ENCODE results near the gene KCNC4.
A peak's percentile ranks its signal among the peaks of the same experiment; 100 is the strongest.

KCNC4 gene

GRCh38 chr1:110209715-110210603 is at the start of gene KCNC4:
Gene KCNC4, plus strand, starts transcription at chr1:110210314. Its CDS starts 1,186 bp downstream, at chr1:110211500.
- peak; percentile 77 for DNase-seq

GRCh38 chr1:110160538-110161100 is 49.5 kb upstream of the KCNC4 start:
- no peak for DNase-seq

- no peak for DNase-seq
These were observed 48.9 kb upstream of the KCNC4 start for GRCh38 chr1:110161165-110161564.

DNA sequence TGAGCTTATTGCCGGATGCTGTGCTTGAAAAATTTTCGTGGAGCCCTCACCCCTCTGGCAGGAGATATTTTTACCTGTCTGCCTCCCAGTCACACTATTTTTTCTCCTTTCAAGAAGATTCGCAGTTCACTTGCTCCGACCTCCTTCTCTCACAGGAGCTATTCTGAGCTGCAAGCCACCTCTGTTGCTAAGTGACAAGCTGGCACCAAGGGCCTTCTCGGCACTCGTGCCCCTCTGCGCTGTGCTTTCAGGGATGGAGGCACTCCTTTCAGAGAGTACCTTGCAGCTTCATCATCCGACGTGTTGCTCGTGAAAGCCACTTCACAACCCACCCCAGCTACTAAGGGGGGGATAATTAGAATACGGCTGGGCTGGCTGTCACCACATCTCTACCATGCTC is 48.3 kb upstream of the KCNC4 start:
- no peak for DNase-seq

DNA sequence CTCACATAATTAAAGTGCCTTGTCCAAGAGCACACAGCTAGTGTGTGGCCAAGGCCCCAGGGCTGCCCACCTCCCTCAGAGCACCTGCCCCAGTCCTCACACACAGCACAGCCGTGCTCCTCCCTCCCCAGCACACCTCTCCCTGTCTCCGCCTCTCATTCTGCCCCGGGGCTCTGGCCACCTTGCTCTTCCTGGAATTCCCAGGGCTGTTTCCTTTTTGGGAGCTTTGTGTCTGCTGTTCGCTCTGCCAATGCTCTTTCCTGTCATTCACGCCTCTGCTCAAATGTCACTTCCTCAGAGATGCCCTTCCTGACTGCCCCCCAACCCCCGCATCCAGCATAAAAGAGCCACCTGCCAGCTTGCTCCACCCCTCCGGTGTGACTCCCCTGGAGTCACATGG is 46.5 kb upstream of the KCNC4 start:
- DNase-seq: no peak

- no peak for DNase-seq
These were observed 45.3 kb upstream of the KCNC4 start for GRCh38 chr1:110164725-110165350.

DNA sequence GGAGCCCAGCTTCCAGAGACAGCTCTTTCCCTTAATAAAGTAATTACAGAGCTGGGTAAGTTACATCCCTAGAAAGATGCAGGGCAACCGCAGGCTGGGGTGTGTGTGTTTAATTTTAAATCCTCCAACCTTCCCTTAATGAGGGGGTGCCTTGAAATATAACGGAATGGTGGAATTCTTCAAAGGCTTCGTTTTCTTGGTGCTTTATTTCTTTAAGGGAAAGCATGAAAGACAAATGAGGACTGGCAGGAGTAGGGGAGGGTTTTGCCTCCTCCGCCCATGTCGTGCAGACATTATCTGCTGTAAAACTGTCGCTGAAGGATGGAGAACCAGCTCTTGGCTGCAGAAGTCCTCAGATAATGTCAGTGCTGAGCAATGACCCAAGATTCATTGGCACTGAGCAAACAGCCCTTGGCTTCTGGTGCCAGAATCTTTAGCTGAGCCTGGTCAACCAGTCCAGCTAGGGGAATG is 44.3 kb upstream of the KCNC4 start:
- no peak for DNase-seq

DNA sequence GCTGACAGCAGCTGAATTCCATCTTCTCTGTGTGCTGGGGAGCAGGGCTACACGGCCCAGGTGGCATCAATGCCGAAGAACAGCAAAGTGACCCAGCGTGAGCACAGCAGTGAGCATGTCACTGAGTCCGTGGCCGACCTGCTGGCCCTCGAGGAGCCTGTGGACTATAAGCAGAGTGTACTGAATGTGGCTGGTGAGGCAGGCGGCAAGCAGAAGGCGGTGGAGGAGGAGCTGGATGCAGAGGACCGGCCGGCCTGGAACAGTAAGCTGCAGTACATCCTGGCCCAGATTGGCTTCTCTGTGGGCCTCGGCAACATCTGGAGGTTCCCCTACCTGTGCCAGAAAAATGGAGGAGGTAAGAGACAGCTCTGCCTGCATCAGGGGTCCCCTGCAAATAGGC is 43.3 kb upstream of the KCNC4 start:
- no peak for DNase-seq

GRCh38 chr1:110170766-110171733 is 39.1 kb upstream of the KCNC4 start:
- DNase-seq: peak; percentile 78

DNA sequence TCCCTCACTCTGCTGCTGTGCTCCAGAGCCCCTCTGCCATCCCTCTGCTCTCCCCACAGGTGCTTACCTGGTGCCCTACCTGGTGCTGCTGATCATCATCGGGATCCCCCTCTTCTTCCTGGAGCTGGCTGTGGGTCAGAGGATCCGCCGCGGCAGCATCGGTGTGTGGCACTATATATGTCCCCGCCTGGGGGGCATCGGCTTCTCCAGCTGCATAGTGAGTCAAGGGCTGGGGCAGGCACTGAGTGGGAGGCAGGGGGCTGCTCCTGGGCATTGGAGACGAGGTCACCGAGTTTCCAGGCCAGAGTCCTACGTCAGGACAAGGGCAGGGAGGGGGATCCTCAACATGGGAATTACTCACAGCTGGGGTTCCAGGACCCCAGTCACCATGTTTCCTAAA is 38.1 kb upstream of the KCNC4 start:
- DNase-seq: no peak

DNA sequence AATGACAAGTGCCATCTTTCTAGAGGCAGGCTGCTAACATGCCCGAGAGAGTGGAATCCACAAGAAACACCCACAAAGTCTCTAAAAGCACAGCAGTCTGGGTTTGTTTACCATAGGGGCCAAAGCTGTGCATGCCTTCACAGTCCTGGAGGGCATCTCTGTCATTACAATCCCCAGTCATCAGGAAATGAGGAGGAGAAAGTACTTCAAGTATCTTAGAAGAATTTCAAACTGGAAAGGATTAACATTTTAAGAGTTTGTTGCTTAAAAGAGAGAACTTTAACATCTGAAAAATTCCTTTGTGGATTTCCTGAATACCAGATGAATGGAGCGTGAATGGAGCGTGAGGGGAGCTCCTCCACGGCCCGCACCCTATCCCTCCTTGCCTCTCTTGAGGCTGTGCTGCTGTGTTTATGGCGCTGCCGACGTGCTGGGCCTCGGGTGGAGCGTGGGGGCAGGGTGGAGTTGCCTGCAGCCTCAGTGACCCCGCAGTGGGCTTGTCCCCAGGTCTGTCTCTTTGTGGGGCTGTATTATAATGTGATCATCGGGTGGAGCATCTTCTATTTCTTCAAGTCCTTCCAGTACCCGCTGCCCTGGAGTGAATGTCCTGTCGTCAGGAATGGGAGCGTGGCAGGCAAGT is 36.5 kb upstream of the KCNC4 start:
- no peak for DNase-seq

- DNase-seq: no peak
These were observed 35.2 kb upstream of the KCNC4 start for GRCh38 chr1:110174961-110175360.

DNA sequence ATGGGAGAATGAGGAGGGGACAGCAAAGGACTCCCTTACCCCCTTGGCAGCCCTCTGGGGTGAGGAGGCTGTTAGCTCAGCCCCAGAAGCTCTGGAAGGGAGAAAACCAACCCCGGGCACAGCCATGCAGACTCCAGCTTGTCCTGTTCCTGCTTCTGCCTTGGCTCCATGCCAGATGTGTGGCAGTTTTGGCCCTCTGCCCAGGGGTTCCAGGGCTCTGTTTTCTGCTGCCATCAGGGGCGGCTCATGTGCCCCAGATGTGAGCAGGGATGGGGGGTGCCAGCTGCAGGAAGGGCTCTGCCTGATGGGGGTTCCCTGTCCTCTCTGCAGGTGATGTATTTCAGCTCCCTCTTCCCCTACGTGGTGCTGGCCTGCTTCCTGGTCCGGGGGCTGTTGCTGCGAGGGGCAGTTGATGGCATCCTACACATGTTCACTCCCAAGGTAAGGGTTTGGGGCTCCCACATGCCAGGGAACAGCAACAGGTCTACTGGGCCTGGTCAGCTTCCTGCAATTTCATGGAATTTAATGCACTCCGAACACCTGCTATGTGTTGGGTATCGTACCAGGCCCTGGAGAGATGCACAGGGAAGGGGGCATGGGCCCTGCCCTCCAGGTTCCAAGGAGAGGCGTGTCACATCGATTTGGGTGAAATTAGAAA is 33.7 kb upstream of the KCNC4 start:
- peak; percentile 81 for DNase-seq

DNA sequence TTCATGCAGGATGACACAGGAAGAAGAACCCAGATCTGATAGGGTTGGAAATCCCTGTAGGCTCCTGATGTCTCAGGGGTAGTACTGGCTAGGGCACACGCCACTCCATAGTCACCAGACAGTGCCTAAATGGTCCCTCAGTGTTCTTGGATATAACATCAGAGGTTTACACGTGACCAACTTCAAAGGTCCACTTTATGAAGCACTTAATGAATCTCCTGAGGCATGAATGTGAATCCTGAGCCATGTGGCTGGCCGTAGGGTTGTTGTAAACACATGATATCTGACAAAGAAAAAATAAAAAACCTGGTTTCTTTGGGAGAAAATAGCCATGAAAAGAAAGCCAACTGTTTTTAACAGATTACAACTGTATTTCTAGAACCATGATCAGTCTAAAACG is 32.3 kb upstream of the KCNC4 start:
- DNase-seq: no peak

DNA sequence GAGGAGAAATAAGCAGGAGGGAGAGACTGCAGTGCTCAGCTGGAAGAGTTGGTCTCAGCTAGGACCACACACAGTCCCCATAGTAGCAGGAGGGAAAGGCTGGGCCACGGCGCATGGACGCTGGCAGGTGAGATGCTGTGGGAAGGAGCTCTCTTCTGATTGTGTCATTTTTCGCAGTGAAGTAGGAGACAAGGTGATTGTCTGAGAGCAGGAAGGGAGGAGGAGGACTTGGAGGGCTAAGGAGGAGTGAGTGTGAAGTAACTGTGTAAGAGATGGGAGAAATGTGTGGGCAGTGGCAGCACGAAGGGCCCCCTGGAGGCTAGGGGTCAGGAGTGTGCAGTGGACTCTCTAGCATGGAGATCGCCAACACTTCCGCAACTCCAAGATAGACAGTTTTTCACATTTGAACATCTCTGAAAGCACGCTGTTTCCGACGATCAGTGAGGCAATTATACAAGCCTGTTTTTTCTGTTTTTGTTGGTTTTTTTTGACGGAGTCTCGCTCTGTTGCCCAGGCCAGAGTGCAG is 26.4 kb upstream of the KCNC4 start:
- DNase-seq: no peak

- no peak for DNase-seq
These were observed 25.7 kb upstream of the KCNC4 start for GRCh38 chr1:110184446-110184845.

DNA sequence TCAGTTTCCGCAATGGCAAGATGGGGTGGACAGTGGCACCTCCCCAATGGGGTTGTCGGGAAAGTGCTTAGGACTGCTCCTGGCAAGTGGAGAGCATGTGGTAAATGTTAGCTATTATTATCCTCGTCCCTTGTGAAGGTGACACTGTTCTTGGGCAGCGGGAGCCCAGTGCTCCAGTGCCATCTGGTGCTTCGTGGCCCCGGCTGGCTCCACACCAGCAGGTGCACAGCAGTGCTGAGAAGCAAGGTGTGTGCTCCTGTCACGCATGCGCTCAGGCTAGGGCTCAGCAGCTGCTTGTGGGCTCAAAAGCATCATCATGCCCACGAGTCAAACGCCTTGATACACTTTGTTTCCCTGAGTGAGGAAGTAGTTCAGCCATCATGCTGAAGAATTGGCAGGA is 24.9 kb upstream of the KCNC4 start:
- DNase-seq: peak; percentile 88

GRCh38 chr1:110186558-110186957 is 23.6 kb upstream of the KCNC4 start:
- no peak for DNase-seq

DNA sequence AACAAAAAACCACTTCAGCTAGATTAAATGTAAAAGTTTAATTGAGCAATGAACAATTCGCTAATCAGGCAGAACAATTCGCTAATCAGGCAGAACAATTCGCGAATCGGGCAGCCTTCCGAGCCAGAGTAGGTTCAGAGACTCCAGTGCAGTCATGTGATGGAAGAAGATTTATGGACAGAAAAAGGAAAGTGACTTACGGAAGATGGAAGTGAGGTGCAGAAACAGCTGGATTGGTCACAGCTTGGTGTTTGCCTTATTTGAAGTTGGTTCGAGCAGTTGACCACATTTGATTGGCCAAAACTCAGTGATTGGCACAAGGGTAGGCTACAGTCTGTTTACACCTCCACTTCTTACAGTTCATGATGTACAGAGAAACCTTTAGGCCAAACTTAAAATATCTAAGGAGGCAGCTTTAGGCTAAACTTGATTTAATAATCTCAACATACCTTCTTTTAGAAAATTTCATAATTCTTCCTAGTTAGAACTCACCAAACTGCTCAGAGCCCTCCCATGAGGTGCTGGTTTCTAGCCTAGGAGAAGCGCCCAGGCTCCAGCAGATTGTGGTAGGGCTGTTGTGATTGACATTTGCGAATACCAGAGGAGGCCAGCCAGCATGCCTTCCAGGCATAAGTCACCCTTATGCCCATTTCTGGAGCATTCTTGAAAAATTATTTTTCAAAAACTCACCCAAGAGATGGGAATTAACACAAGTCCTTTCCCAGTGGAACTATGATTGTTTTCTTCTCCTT is 22.8 kb upstream of the KCNC4 start:
- DNase-seq: no peak

DNA sequence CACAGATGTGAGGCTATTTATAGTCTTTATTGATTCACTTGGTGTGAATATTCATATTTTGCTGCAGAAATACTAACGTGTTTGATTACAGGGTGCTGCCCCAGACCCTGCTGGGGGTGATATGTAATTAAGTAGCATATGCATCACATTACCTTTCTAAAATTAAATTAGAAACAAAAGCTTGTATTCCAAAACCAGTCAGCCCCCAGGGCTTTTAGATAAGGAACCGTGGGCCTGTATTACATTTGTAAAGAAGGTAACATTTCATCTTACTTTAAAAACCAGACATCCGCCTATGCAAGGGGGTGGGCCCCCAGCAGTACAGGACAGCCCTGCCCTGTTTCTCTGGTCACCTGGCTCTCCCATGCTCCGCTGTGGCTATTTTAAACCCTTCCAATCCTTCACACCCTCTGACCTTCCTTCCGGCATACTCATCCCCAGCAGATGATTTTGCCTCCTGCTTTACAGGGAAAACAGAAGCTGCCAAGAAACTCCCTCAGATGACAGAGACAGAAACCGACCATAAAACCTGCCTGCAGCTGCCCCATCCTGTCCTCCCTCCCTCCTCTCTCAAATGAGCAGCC is 22.0 kb upstream of the KCNC4 start:
- no peak for DNase-seq

All from NCI-H2171 (cell line).